Lower leg skin (tissue), 3 donors: Measurements from ENCODE around the gene COL4A1.

Experiments used
- POLR2A ChIP-seq, 2 donors: fragments of 450-650 bp; IDR thresholded peaks; one replicate each; pipeline ENCODE4 v1.6.1; 2016 to 2017; ENCODE audit warnings: antibody characterized with exemption in 2 of 2, mild to moderate bottlenecking in 1 of 2, moderate library complexity in 1 of 2
- TF ChIP-seq, protein P1 (sequence below), 3 donors: fragments of 450-650 bp; IDR thresholded peaks; one replicate each; pipeline ENCODE4 v1.5.1; 2016; ENCODE audit warnings: antibody characterized with exemption in 3 of 3, mild to moderate bottlenecking in 3 of 3, moderate library complexity in 2 of 3

DNA sequence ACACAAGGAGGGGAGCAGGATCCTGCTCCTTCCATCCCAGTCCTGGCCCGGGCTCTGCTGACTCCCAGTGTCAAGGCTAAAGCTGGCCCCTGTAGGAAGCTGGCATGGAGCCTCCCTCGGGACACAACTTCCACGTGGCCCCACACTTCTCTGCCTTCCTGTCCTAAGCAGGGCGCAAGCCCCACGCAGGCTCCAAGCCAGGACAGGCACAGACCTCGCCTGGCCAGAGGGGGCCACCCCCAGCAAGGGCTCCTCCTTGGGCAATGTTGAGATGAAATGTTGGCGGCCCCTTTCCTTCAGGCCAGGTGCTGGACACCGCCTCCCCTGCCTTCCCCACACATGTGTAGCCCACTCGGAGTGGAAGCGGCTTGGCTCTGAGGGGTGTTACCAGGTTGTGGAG is 66.6 kb downstream of the COL4A1 start:
- TF ChIP-seq POLR2A (IDR thresholded peaks at IDR 0.05): no peak
- TF ChIP-seq, protein P1, sequence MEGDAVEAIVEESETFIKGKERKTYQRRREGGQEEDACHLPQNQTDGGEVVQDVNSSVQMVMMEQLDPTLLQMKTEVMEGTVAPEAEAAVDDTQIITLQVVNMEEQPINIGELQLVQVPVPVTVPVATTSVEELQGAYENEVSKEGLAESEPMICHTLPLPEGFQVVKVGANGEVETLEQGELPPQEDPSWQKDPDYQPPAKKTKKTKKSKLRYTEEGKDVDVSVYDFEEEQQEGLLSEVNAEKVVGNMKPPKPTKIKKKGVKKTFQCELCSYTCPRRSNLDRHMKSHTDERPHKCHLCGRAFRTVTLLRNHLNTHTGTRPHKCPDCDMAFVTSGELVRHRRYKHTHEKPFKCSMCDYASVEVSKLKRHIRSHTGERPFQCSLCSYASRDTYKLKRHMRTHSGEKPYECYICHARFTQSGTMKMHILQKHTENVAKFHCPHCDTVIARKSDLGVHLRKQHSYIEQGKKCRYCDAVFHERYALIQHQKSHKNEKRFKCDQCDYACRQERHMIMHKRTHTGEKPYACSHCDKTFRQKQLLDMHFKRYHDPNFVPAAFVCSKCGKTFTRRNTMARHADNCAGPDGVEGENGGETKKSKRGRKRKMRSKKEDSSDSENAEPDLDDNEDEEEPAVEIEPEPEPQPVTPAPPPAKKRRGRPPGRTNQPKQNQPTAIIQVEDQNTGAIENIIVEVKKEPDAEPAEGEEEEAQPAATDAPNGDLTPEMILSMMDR (IDR thresholded peaks at IDR 0.05): no peak
